ENCODE results near the gene TNIP1.

Gene TNIP1

GRCh38 chr5:151084363-151084762 is 3.5 kb upstream of the TNIP1 start:
- in situ Hi-C loops (cut with MboI; ENCODE audit: low sequenced_read_pairs) = no loop called here

GRCh38 chr5:151083081-151083676 is 2.3 kb upstream of the TNIP1 start:
- in situ Hi-C loops (cut with MboI; ENCODE audit: low sequenced_read_pairs) = no loop called here

GRCh38 chr5:151082282-151082902 is 1.6 kb upstream of the TNIP1 start:
- in situ Hi-C loops (cut with MboI; ENCODE audit: low sequenced_read_pairs) = no loop called here

GRCh38 chr5:151081431-151082281 is 822 bp upstream of the TNIP1 start:
- in situ Hi-C loops (cut with MboI; ENCODE audit: low sequenced_read_pairs) = no loop called here

- in situ Hi-C loops (cut with MboI; ENCODE audit: low sequenced_read_pairs) = no loop called here
Observed at GRCh38 chr5:151079838-151080612, 809 bp downstream of the TNIP1 start.

- in situ Hi-C loops (cut with MboI; ENCODE audit: low sequenced_read_pairs) = no loop called here
Observed at GRCh38 chr5:151078490-151079262, 2.2 kb downstream of the TNIP1 start.

- in situ Hi-C loops (cut with MboI; ENCODE audit: low sequenced_read_pairs) = no loop called here
Observed at GRCh38 chr5:151077967-151078366, 2.9 kb downstream of the TNIP1 start.

GRCh38 chr5:151077419-151077818 is 3.4 kb downstream of the TNIP1 start:
- in situ Hi-C loops (cut with MboI; ENCODE audit: low sequenced_read_pairs) = no loop called here

GRCh38 chr5:151076616-151077015 is 4.2 kb downstream of the TNIP1 start:
- in situ Hi-C loops (cut with MboI; ENCODE audit: low sequenced_read_pairs) = no loop called here

- in situ Hi-C loops (cut with MboI; ENCODE audit: low sequenced_read_pairs) = no loop called here
Observed at GRCh38 chr5:151075698-151076331, 5.0 kb downstream of the TNIP1 start.

GRCh38 chr5:151074557-151074956 is 6.3 kb downstream of the TNIP1 start:
- in situ Hi-C loops (cut with MboI; ENCODE audit: low sequenced_read_pairs) = no loop called here

- in situ Hi-C loops (cut with MboI; ENCODE audit: low sequenced_read_pairs) = no loop called here
Observed at GRCh38 chr5:151073280-151073679, 7.6 kb downstream of the TNIP1 start.

GRCh38 chr5:151072630-151073025 is 8.2 kb downstream of the TNIP1 start:
- in situ Hi-C loops (cut with MboI; ENCODE audit: low sequenced_read_pairs) = no loop called here

- in situ Hi-C loops (cut with MboI; ENCODE audit: low sequenced_read_pairs) = no loop called here
Observed at GRCh38 chr5:151071848-151072629, 8.8 kb downstream of the TNIP1 start.

GRCh38 chr5:151071021-151071420 is 9.8 kb downstream of the TNIP1 start:
- in situ Hi-C loops (cut with MboI; ENCODE audit: low sequenced_read_pairs) = no loop called here

GRCh38 chr5:151070449-151070848 is 10.4 kb downstream of the TNIP1 start:
- in situ Hi-C loops (cut with MboI; ENCODE audit: low sequenced_read_pairs) = no loop called here

GRCh38 chr5:151068433-151069197 is 12.2 kb downstream of the TNIP1 start:
- in situ Hi-C loops (cut with MboI; ENCODE audit: low sequenced_read_pairs) = no loop called here

GRCh38 chr5:151067632-151068432 is 13.0 kb downstream of the TNIP1 start:
- in situ Hi-C loops (cut with MboI; ENCODE audit: low sequenced_read_pairs) = no loop called here

Data from hTERT RPE-1 (cell line).